SK-N-SH (cell line): ENCODE data around the gene ATP13A4. TPM values are rescaled to one million over a fixed set of nuclear protein-coding genes. Genes with fewer than 3 reads are reported as not detected.

ENCODE experiments used
- CTCF ChIA-PET: fragments of 300-600, 350-600 bp; formaldehyde crosslinking; extraction: SDS; loops from one replicate; lab custom pipeline; 2021; lab: Yijun Ruan, JAX
- POLR2A ChIA-PET: fragments of 350-600 bp; sonication (Branson Sonifier 250); formaldehyde crosslinking; extraction: SDS; loops from one replicate; lab custom pipeline; 2020; ENCODE audit warnings: antibody characterized with exemption, inconsistent platforms; lab: Yijun Ruan, JAX
- DNase-seq: peaks from one replicate; pipeline ENCODE4 v3.0.0; 2012
- H2AFZ ChIP-seq: fragments of 200-600 bp; sonication (generic); 2 replicates; pipeline ENCODE4 v1.8.1; 2016; ENCODE audit warnings: antibody characterized with exemption, mild to moderate bottlenecking, low read depth
- H3F3A ChIP-seq: fragments of 200-600 bp; sonication (generic); replicated peaks from 2 replicates; pipeline ENCODE3; 2016; ENCODE audit warnings: antibody characterized with exemption, mild to moderate bottlenecking; ENCODE audit not compliant: insufficient read depth
- H3K27ac ChIP-seq, 2 experiments: fragments of 200-500 bp in 1 of 2; fragments of 200-600 bp in 1 of 2; sonication (Bioruptor generic) in 1 of 2; sonication (generic), shearing (Covaris generic) in 1 of 2; 2 replicates each; pipeline versions ENCODE4 v1.5.1 to v1.6.1; 2014 to 2016; ENCODE audit warnings: low read depth in 2 of 2, inconsistent platforms in 1 of 2, low read length in 1 of 2, mild to moderate bottlenecking in 1 of 2, mixed read lengths in 1 of 2
- H3K27me3 ChIP-seq: fragments of 200-600 bp; sonication (generic), shearing (Covaris generic); 2 replicates; pipeline ENCODE4 v1.6.1; 2016; ENCODE audit warnings: mixed run types; ENCODE audit not compliant: insufficient read depth
- H3K36me3 ChIP-seq, 2 experiments: fragments of 200-500 bp in 1 of 2; fragments of 200-600 bp in 1 of 2; sonication (Bioruptor generic) in 1 of 2; sonication (generic) in 1 of 2; replicated peaks in 1 of 2; 2 replicates each; pipeline versions ENCODE3 to v1.5.1; 2014 to 2016; ENCODE audit warnings: low read length in 1 of 2, mild to moderate bottlenecking in 1 of 2; ENCODE audit not compliant: insufficient read depth in 2 of 2, control insufficient read depth in 1 of 2
- H3K4me1 ChIP-seq, 2 experiments: fragments of 200-500 bp in 1 of 2; fragments of 200-600 bp in 1 of 2; sonication (Bioruptor generic) in 1 of 2; sonication (generic), shearing (Covaris generic) in 1 of 2; 2 replicates each; pipeline versions ENCODE4 v1.5.1 to v1.6.1; 2014 to 2016; ENCODE audit warnings: low read depth in 1 of 2, low read length in 1 of 2, mixed run types in 1 of 2; ENCODE audit not compliant: insufficient read depth in 2 of 2, control insufficient read depth in 1 of 2
- H3K4me2 ChIP-seq: fragments of 200-600 bp; sonication (generic), shearing (Covaris generic); 2 replicates; pipeline ENCODE4 v1.6.1; 2017; ENCODE audit warnings: mixed run types
- H3K4me3 ChIP-seq, 2 experiments: fragments of 200-500 bp in 1 of 2; fragments of 200-600 bp in 1 of 2; sonication (Bioruptor generic) in 1 of 2; sonication (generic), shearing (Covaris generic) in 1 of 2; 2 replicates each; pipeline versions ENCODE4 v1.5.1 to v1.8.1; 2014 to 2016; ENCODE audit warnings: low read depth in 2 of 2, inconsistent platforms in 1 of 2, low read length in 1 of 2, mild to moderate bottlenecking in 1 of 2, mixed read lengths in 1 of 2, moderate library complexity in 1 of 2
- H3K79me2 ChIP-seq: fragments of 200-600 bp; sonication (generic); 2 replicates; pipeline ENCODE4 v1.8.1; 2017; ENCODE audit warnings: mild to moderate bottlenecking; ENCODE audit not compliant: insufficient read depth
- H3K9ac ChIP-seq: fragments of 200-600 bp; sonication (generic); 2 replicates; pipeline ENCODE4 v1.6.1; 2017; ENCODE audit warnings: mixed run types
- H3K9me2 ChIP-seq: fragments of 200-600 bp; sonication (generic); 2 replicates; pipeline ENCODE4 v1.6.1; 2017; ENCODE audit warnings: mixed run types
- H3K9me3 ChIP-seq: fragments of 200-600 bp; sonication (generic); 2 replicates; pipeline ENCODE4 v1.6.1; 2017; ENCODE audit warnings: mixed run types, mild to moderate bottlenecking, moderate library complexity
- H4K20me1 ChIP-seq: fragments of 200-600 bp; sonication (generic); 2 replicates; pipeline ENCODE4 v1.6.1; 2017; ENCODE audit warnings: mild to moderate bottlenecking, mixed run types; ENCODE audit not compliant: insufficient read depth
- CHD2 ChIP-seq: fragments of 150-350 bp; IDR thresholded peaks from 2 replicates; pipeline ENCODE4 v1.6.1; 2018; ENCODE audit warnings: low read length; ENCODE audit not compliant: partially characterized antibody
- ELF1 ChIP-seq: IDR thresholded peaks from 2 replicates; pipeline ENCODE4 v1.4.0; 2012
- EP300 ChIP-seq, 2 experiments: IDR thresholded peaks; 2 replicates each; pipeline versions ENCODE4 v1.4.0 to v1.6.1; 2012; ENCODE audit warnings: borderline replicate concordance in 1 of 2, low read depth in 1 of 2, low read length in 1 of 2
- EZH2phosphoT487 ChIP-seq: fragments of 200-600 bp; sonication (generic); IDR thresholded peaks from 2 replicates; pipeline ENCODE4 v1.6.1; 2017; ENCODE audit warnings: low read depth, mixed run types, mild to moderate bottlenecking, antibody characterized with exemption, moderate library complexity, borderline replicate concordance
- FOXM1 ChIP-seq: IDR thresholded peaks from 2 replicates; pipeline ENCODE4 v1.4.0; 2012; ENCODE audit warnings: low read depth, mild to moderate bottlenecking
- GATA2 ChIP-seq: sonication (generic); formaldehyde crosslinking; IDR thresholded peaks from 2 replicates; pipeline ENCODE4 v1.5.0; 2020; ENCODE audit warnings: mild to moderate bottlenecking, missing genetic modification reagents
- JUND ChIP-seq: IDR thresholded peaks from 2 replicates; pipeline ENCODE4 v1.4.0; 2012
- POLR2AphosphoS5 ChIP-seq: IDR thresholded peaks from 2 replicates; pipeline ENCODE4 v1.6.1; 2012; ENCODE audit warnings: low read depth, low read length
- RCOR1 ChIP-seq: fragments of 150-350 bp; IDR thresholded peaks from 2 replicates; pipeline ENCODE4 v1.6.1; 2017; ENCODE audit warnings: antibody characterized with exemption, low read length
- RXRA ChIP-seq: IDR thresholded peaks from 2 replicates; pipeline ENCODE4 v1.4.0; 2012; ENCODE audit warnings: low read depth, mild to moderate bottlenecking, borderline replicate concordance
- TCF12 ChIP-seq: IDR thresholded peaks from 2 replicates; pipeline ENCODE4 v1.4.0; 2012
- TEAD4 ChIP-seq: IDR thresholded peaks from 2 replicates; pipeline ENCODE4 v1.4.0; 2012; ENCODE audit warnings: mild to moderate bottlenecking, borderline replicate concordance; ENCODE audit not compliant: insufficient read depth
- YY1 ChIP-seq: IDR thresholded peaks from 2 replicates; pipeline ENCODE4 v1.4.0; 2012; ENCODE audit warnings: low read depth, mild to moderate bottlenecking
- whole genome bisulfite sequencing: methylation state at CpG from one replicate; pipeline ENCODE4 v1.1.6; 2017; ENCODE audit warnings: low lambda C conversion rate; 5-methylcytosine and 5-hydroxymethylcytosine counted together
- polyA plus RNA-seq, 3 experiments: library from polyadenylated mRNA; depleted of rRNA; stranded (reverse); fragments of >200 nt; gene quantifications; 2 replicates each; pipeline ENCODE4 v1.2.3, GENCODE V29; 2012
- TF ChIP-seq, protein P1 (sequence below): IDR thresholded peaks from 2 replicates; pipeline ENCODE4 v1.4.0; 2012; ENCODE audit warnings: low read depth, borderline replicate concordance
- TF ChIP-seq, protein P2 (sequence below): fragments of 200-600 bp; sonication (generic); IDR thresholded peaks from 2 replicates; pipeline ENCODE4 v1.6.1; 2017; ENCODE audit warnings: antibody characterized with exemption, mild to moderate bottlenecking, moderate library complexity

The ATP13A4 gene
- polyA plus RNA-seq, 1 of the 3 experiments (the other 2 are of a cell fraction) = 0.02 TPM

DNA sequence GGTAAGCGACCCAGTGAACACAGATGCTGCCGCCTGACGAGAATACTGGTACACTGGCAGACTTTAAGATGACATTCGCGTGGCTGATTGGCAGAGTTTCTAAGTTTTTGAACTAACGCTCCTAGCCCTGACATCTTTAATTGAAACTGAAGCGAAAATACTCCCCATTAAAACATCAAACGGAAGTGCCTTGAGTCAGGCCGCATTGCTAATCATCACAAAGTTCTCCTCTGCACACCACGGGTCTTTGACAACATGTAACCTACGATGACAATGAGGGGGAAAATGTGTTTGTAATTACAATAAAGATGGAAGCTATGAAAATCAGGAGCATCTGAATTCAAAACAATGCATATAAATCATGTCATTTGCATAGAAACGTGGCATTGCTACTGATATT is 44.5 kb downstream of the ATP13A4 start (continued):
- TF ChIP-seq, protein P1, sequence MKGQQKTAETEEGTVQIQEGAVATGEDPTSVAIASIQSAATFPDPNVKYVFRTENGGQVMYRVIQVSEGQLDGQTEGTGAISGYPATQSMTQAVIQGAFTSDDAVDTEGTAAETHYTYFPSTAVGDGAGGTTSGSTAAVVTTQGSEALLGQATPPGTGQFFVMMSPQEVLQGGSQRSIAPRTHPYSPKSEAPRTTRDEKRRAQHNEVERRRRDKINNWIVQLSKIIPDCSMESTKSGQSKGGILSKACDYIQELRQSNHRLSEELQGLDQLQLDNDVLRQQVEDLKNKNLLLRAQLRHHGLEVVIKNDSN = no peak

DNA sequence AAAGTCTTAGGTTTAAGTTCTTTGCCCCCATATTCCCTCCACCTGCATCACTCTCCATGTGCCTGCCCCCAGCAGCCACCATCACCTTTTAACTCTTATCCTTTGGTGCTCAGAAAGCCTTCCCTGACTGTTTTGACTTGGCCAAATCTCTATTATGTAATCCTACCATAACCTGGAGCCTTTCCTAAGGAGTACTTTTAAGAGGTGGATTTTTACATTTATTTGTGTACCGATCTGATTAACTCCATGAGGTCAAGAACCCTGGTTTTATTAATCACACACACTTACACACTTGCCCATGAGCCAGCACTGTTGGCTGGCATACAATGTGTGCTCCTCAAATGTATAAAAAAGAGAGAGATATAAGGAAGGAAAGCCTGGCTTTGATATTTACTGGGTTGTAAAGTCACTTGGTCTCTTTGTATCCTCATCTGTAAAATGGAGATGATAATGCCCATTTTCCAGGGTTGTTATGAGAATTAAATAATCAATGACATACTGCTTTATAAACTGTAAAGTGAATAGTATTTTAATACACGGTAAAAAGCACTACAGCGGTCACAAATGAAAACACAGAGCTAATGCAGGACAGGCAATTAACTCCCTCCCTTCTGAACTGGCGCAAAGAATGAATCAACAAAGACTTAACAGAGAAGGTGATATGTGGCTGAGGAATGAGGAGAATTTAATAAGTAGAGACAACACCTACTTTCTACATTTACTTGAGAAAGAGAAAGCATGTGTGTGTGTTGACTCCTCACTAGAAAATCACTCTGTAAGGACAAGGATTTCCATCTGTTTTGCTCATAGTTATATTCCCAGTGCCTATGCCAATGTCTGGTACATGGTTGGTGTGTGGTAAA is 45.4 kb downstream of the ATP13A4 start:
- no peaks in the 10 kb centered on the region for H3K9me2 ChIP-seq
- ChIA-PET CTCF (no interaction called here), POLR2A (no interaction called here)
- H3K36me3 ChIP-seq = no peaks in the 10 kb centered on the region
- no peak for TF ChIP-seq FOXM1
- TF ChIP-seq EP300 (IDR thresholded peaks at IDR 0.05; ENCODE audit: borderline replicate concordance in 1 of 2, low read depth in 1 of 2, low read length in 1 of 2) = no peak
- TF ChIP-seq RXRA = no peak
- no peak for TF ChIP-seq TEAD4
- H3K4me2 ChIP-seq = no peak overlapping the region
- H2AFZ ChIP-seq = no peak overlapping the region
- no peak overlapping the region for H3K27ac ChIP-seq
- DNase-seq = no peak
- no peaks in the 10 kb centered on the region for H3K9me3 ChIP-seq
- H3K27me3 ChIP-seq = no peaks in the 10 kb centered on the region
- no peaks in the 10 kb centered on the region for H3K4me1 ChIP-seq
- 6% methylated on average over 4 of the region's 4 CpGs for WGBS
- H4K20me1 ChIP-seq = no peaks in the 10 kb centered on the region
- H3K9ac ChIP-seq = no peak overlapping the region
- H3K79me2 ChIP-seq = no peaks in the 10 kb centered on the region
- H3F3A ChIP-seq = no peaks in the 10 kb centered on the region
- no peak overlapping the region for H3K4me3 ChIP-seq

DNA sequence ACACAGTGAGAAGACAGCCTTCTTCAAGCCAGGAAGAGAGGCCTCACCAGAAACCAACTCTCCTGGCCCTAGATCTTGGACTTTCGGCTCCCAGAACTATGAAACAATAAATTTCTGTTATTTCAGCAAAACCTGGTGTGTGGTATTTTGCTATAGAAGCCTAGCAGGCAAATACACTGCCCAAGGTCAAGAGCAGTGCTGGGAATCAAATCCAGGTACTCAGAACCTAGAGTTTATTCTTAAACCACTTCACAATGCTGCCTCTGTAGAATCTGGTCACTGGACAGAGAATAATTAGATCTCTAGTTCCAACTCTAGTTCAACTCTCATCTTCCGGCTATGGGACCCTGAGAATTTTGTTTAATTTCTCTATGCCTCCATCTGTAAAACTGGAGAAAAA is 46.6 kb downstream of the ATP13A4 start:
- no peak overlapping the region for H3K4me2 ChIP-seq
- no peak overlapping the region for H3K27ac ChIP-seq
- no peak for DNase-seq
- H3K9ac ChIP-seq = no peak overlapping the region
- H3K79me2 ChIP-seq = no peaks in the 10 kb centered on the region
- H2AFZ ChIP-seq = no peak overlapping the region
- no peaks in the 10 kb centered on the region for H4K20me1 ChIP-seq
- H3K9me2 ChIP-seq = no peaks in the 10 kb centered on the region
- TF ChIP-seq ELF1 = no peak
- no peak for TF ChIP-seq FOXM1
- no peak for TF ChIP-seq POLR2AphosphoS5
- no peak for TF ChIP-seq JUND
- no peak for TF ChIP-seq TCF12
- TF ChIP-seq RCOR1 = no peak
- TF ChIP-seq YY1 = no peak
- TF ChIP-seq, protein P2, sequence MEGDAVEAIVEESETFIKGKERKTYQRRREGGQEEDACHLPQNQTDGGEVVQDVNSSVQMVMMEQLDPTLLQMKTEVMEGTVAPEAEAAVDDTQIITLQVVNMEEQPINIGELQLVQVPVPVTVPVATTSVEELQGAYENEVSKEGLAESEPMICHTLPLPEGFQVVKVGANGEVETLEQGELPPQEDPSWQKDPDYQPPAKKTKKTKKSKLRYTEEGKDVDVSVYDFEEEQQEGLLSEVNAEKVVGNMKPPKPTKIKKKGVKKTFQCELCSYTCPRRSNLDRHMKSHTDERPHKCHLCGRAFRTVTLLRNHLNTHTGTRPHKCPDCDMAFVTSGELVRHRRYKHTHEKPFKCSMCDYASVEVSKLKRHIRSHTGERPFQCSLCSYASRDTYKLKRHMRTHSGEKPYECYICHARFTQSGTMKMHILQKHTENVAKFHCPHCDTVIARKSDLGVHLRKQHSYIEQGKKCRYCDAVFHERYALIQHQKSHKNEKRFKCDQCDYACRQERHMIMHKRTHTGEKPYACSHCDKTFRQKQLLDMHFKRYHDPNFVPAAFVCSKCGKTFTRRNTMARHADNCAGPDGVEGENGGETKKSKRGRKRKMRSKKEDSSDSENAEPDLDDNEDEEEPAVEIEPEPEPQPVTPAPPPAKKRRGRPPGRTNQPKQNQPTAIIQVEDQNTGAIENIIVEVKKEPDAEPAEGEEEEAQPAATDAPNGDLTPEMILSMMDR = no peak
- no peak for TF ChIP-seq EZH2phosphoT487
- no peak for TF ChIP-seq GATA2 (CRISPR knock-in tag)
- TF ChIP-seq CHD2 = no peak
- TF ChIP-seq, all 33 proteins: peak for 0
- Histone ChIP-seq H3K4me3 (no peak overlapping the region), H3F3A (no peaks in the 10 kb centered on the region), H3K9me3 (no peaks in the 10 kb centered on the region), H3K36me3 (no peaks in the 10 kb centered on the region), H3K4me1 (no peaks in the 10 kb centered on the region), H3K27me3 (no peaks in the 10 kb centered on the region)
- CTCF ChIA-PET = no interaction called here
- POLR2A ChIA-PET = no interaction called here
- 11% methylated on average over 2 of the region's 2 CpGs for WGBS
